Transverse colon (tissue), 4 donors: Measurements from ENCODE around the gene LMNTD2. TPM values are rescaled to one million over a fixed set of nuclear protein-coding genes. Genes with fewer than 3 reads are reported as not detected.

ENCODE experiments used
- DNase-seq: peaks from one replicate; pipeline ENCODE4 v3.0.0-alpha.2; 2019
- H3K27ac ChIP-seq, 4 donors: fragments of 200-600 bp; sonication (generic); 2 replicates each; pipeline ENCODE4 v1.5.1; 2016 to 2018; ENCODE audit warnings: inconsistent platforms in 4 of 4
- H3K27me3 ChIP-seq: fragments of 200-600 bp; sonication (generic); 2 replicates; pipeline ENCODE4 v1.5.1; 2017; ENCODE audit warnings: inconsistent platforms
- H3K36me3 ChIP-seq, 4 donors: fragments of 200-600 bp; sonication (generic); 2 replicates each; pipeline ENCODE4 v1.5.1; 2017 to 2019; ENCODE audit warnings: inconsistent platforms in 4 of 4
- H3K4me1 ChIP-seq, 4 donors: fragments of 200-600 bp; sonication (generic); 2 replicates each; pipeline ENCODE4 v1.5.1; 2017 to 2020; ENCODE audit warnings: inconsistent platforms in 4 of 4
- H3K4me3 ChIP-seq, 4 donors: fragments of 200-600 bp; sonication (generic); 1 replicate in 1 of 4; 2 replicates in 3 of 4; pipeline versions ENCODE4 v1.5.1 to v1.6.1; 2017 to 2019; ENCODE audit warnings: inconsistent platforms in 4 of 4
- H3K9me3 ChIP-seq, 2 donors: fragments of 200-600 bp; sonication (generic); 2 replicates each; pipeline ENCODE4 v1.5.1; 2017 to 2019; ENCODE audit warnings: inconsistent platforms in 2 of 2
- EP300 ChIP-seq: sonication (generic); formaldehyde crosslinking; IDR thresholded peaks from one replicate; pipeline ENCODE4 v1.6.1; 2017; ENCODE audit warnings: antibody characterized with exemption, low read depth
- POLR2A ChIP-seq: fragments of 450-650 bp; IDR thresholded peaks from one replicate; pipeline ENCODE4 v1.6.1; 2016; ENCODE audit warnings: antibody characterized with exemption, mild to moderate bottlenecking, moderate library complexity
- POLR2AphosphoS5 ChIP-seq, 3 donors: sonication (generic); formaldehyde crosslinking; IDR thresholded peaks; one replicate each; pipeline ENCODE4 v1.6.1; 2016; ENCODE audit warnings: antibody characterized with exemption in 3 of 3
- WGBS, 2 donors: methylation state at CpG; one replicate each; pipeline ENCODE4 v1.1.5; 2018; ENCODE audit warnings: low coverage in 1 of 2; 5-methylcytosine and 5-hydroxymethylcytosine counted together
- in situ Hi-C, 4 donors: fragments of 200-750 bp; cut with MboI; loops; one replicate each; pipeline versions ENCODE4 v1.15.0 to v1.15.1; 2017; ENCODE audit warnings: low sequenced_read_pairs in 3 of 4, low pct_ligation_motif_present in 1 of 4, low pct_unique_long_range_greater_than_20kb in 1 of 4
- intact Hi-C: fragments of 100-400 bp; cut with DNase I; formaldehyde crosslinking; loops from one replicate; pipeline ENCODE4 v1.15.1; 2023; ENCODE audit warnings: low total_unique reads
- total RNA-seq, 4 donors: library from RNA; depleted of rRNA; stranded (reverse); fragments of >200 nt; gene quantifications; one replicate each; pipeline ENCODE4 v1.1.0, GENCODE V29; 2016
- TF ChIP-seq, protein P1 (sequence below), 5 experiments: fragments of 200-600 bp in 3 of 5; fragments of 450-650 bp in 2 of 5; sonication (generic) in 3 of 5; IDR thresholded peaks; 1 replicate in 2 of 5; 2 replicates in 3 of 5; pipeline ENCODE4 v1.5.1; 2016 to 2017; ENCODE audit warnings: antibody characterized with exemption in 5 of 5, inconsistent platforms in 3 of 5, mild to moderate bottlenecking in 2 of 5, moderate library complexity in 1 of 5

Gene LMNTD2
- total RNA-seq, 4 donors from 2014 or later, result 14.8 to 89.0 (median 16.6) TPM

DNA sequence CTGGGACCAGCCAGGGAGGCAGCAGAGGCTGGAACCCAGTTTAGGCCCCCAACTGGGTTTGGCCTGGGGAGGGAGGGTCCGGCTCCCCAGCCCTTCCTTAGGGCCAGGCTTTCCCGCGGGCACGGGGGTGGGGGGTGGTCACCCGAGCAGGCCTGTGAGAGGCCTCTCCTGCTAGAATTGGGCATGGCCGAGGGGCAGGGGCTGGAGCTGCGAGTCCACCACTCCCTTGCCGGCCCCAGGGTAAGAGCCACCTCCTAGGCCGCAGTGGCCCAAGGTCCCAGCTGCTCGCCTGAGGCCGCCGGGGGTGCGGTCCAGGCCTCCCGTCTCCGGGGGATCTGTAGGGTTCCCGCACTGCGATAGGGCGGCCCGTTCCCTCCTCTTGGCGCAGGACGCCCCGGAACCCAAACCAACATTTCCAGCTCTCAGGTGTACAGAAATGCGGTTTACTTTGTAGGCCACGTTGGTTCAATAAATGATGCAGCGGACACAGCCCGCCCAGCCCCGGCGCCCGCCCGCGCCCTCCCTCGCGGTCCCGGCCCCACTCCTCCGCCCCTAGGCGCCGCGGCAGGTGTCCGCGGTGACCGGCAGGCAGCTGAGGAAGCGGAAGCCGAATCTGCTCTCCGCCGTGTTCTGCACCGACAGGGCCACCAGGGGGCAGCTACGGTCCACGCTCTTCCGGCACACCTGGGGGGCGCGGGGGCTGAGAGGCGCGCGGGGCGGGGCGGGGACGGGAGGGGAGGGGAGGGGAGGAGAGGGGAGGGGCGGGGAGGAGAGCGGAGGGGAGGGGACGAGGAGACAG, 5.9 kb downstream of the LMNTD2 start:
- WGBS, 2 donors, result 12% methylated on average over 21 of the region's 60 CpGs; no CpG with 5 or more reads in 1 of the 2 donors
- H3K9me3 ChIP-seq, result no peaks in the 10 kb centered on the region
- intact Hi-C loops (loop anchor here (5.0 kb wide), 1 partner anchor 168 kb away; no protein-coding TSS in a partner anchor), in situ Hi-C loops (no loop called here)
- DNase-seq, result peak; percentile 81
- peak overlapping the region in 2 of 4 donors; percentile 34 to 52 for H3K4me3 ChIP-seq
- peaks cover 56% of the 10 kb centered on the region for H3K27me3 ChIP-seq
- H3K36me3 ChIP-seq, result no peaks in the 10 kb centered on the region
- peak in 1 of 3 donors; percentile 19 for TF ChIP-seq POLR2AphosphoS5 (IDR thresholded peaks at IDR 0.05)
- TF ChIP-seq, protein P1, sequence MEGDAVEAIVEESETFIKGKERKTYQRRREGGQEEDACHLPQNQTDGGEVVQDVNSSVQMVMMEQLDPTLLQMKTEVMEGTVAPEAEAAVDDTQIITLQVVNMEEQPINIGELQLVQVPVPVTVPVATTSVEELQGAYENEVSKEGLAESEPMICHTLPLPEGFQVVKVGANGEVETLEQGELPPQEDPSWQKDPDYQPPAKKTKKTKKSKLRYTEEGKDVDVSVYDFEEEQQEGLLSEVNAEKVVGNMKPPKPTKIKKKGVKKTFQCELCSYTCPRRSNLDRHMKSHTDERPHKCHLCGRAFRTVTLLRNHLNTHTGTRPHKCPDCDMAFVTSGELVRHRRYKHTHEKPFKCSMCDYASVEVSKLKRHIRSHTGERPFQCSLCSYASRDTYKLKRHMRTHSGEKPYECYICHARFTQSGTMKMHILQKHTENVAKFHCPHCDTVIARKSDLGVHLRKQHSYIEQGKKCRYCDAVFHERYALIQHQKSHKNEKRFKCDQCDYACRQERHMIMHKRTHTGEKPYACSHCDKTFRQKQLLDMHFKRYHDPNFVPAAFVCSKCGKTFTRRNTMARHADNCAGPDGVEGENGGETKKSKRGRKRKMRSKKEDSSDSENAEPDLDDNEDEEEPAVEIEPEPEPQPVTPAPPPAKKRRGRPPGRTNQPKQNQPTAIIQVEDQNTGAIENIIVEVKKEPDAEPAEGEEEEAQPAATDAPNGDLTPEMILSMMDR (IDR thresholded peaks at IDR 0.05), result peak; percentile 32 to 67 (median 62)
- no peak for TF ChIP-seq EP300
- H3K4me1 ChIP-seq, result peaks cover 14 to 30% (median 23%) of the 10 kb centered on the region in 4 donors
- no peak overlapping the region for H3K27ac ChIP-seq

DNA sequence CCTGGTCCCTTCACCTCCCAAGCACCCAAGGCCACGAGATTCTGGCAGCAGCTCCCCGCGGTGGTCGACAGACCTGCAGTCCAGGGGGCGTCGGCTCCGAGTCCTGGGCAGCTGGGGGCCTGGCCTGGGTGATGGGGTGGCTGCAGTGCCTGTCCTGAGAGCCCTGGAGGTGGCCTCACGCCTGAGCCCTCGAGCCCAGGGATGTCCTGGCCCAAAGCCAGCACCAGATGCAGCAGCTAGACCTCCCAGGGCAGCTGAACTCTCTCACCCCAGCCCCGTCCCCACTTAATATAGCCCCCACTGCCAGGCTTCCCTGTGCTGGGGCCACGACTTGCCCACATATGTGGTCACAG, 6.6 kb downstream of the LMNTD2 start:
- H3K36me3 ChIP-seq, result no peaks in the 10 kb centered on the region
- H3K4me1 ChIP-seq, result peaks cover 14 to 26% (median 17%) of the 10 kb centered on the region in 4 donors
- WGBS, 2 donors, result 52 to 100% methylated on average over 1 to 11 of the region's 11 CpGs
- H3K4me3 ChIP-seq, result no peak overlapping the region
- in situ Hi-C loops, result no loop called here
- no peak overlapping the region for H3K27ac ChIP-seq
- peaks cover 56% of the 10 kb centered on the region for H3K27me3 ChIP-seq
- no peaks in the 10 kb centered on the region for H3K9me3 ChIP-seq
- no peak for DNase-seq
- TF ChIP-seq, protein P1 (IDR thresholded peaks at IDR 0.05), result no peak
- no peak for TF ChIP-seq POLR2AphosphoS5 (IDR thresholded peaks at IDR 0.05)
- no peak for TF ChIP-seq POLR2A
- no peak for TF ChIP-seq EP300
- intact Hi-C loops, result no loop called here

DNA sequence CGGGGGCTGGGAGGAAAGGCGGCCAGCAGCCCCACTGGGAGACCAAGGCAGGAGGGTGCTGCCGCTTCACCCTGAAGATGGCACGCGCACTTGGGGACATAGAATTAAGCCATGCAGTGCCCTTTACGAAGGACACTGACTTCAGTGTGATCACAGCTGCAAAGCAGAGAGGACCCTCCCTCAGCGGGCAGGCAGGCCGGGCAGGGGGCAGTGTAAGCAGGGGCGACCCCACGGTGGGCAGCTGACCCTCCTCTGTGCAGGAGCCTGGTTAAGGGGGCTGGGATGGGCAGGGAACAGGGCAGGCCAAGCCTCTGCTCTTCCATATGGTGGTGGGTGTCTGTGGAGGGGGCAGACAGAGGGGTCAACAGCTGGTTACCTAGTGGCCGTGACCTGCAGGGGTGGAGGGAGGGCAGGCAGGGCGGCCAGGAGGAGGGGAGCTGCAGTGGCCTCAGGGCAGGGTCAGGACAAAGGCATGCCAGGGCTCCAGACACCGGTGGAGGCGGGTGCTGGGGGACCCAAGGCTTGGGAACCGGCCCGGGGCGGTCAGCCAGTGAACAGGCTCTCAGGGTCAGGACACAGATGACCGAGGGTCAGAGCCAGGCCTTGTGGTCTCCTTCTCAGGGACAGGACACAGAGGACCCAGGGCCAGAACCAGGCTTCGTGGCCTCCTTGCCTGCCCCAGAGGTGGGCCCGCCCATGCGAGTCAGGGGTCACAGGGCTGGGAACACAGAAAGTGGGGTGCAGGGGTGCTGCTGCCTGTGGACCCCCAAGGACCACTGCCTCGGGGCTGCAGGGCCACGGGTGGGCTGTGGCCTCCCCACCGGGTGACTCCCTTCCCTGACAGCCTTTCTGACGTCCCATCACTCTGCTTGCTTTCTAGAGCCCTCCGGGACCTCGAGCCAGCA, 7.2 kb downstream of the LMNTD2 start:
- intact Hi-C loops, result no loop called here
- no peak overlapping the region for H3K27ac ChIP-seq
- TF ChIP-seq EP300 (no peak), POLR2AphosphoS5 (IDR thresholded peaks at IDR 0.05) (no peak), POLR2A (no peak)
- TF ChIP-seq, protein P1 (IDR thresholded peaks at IDR 0.05), result no peak
- peaks cover 14 to 26% (median 17%) of the 10 kb centered on the region in 4 donors for H3K4me1 ChIP-seq
- DNase-seq, result no peak
- H3K36me3 ChIP-seq, result no peaks in the 10 kb centered on the region
- H3K9me3 ChIP-seq, result no peaks in the 10 kb centered on the region
- H3K4me3 ChIP-seq, result no peak overlapping the region
- in situ Hi-C loops, result no loop called here
- H3K27me3 ChIP-seq, result peaks cover 56% of the 10 kb centered on the region
- 83% methylated on average over 5 to 27 of the region's 27 CpGs for WGBS, 2 donors

DNA sequence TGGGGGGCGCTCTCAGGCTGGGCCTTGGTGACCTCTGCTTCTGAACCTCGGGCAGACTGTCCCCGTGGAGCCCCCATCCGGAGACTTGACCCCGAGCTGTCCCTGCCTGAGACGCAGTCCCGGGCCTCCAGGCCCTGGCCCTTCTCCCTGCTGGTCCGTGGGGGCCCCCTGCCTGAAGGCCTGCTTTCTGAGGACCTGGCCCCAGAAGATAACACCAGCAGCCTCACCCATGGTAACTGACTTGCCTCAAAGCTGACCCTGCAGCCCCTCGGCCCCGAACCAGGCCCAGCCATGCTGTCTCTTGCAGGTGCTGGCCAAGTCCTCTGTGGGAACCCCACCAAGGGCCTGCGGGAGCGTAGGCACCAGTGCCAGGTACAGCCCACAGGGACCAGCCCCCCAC, 8.9 kb downstream of the LMNTD2 start:
- no peak for DNase-seq
- peaks cover 14 to 26% (median 17%) of the 10 kb centered on the region in 4 donors for H3K4me1 ChIP-seq
- in situ Hi-C loops, result no loop called here
- no peaks in the 10 kb centered on the region for H3K9me3 ChIP-seq
- intact Hi-C loops, result no loop called here
- H3K27me3 ChIP-seq, result peaks cover 41% of the 10 kb centered on the region
- 82% methylated on average over 9 of the region's 12 CpGs; no CpG with 5 or more reads in 1 of the 2 donors for WGBS, 2 donors
- no peak overlapping the region for H3K27ac ChIP-seq
- H3K36me3 ChIP-seq, result no peaks in the 10 kb centered on the region
- no peak for TF ChIP-seq POLR2AphosphoS5 (IDR thresholded peaks at IDR 0.05)
- TF ChIP-seq, protein P1 (IDR thresholded peaks at IDR 0.05), result no peak
- TF ChIP-seq EP300, result no peak
- TF ChIP-seq POLR2A, result no peak
- H3K4me3 ChIP-seq, result no peak overlapping the region
